ENCODE results near the gene TMEM259. TPM values are rescaled to one million over a fixed set of nuclear protein-coding genes. Genes with fewer than 3 reads are reported as not detected.

TMEM259 gene
- total RNA-seq, 1 donor from 2014 or later: 199 TPM

- Mint-ChIP-seq H3K9me3 (ENCODE audit: low read depth) (no peaks in the 10 kb centered on the region), H3K36me3 (ENCODE audit: insufficient read depth) (peaks cover 5% of the 10 kb centered on the region), H3K27me3 (peaks cover 2% of the 10 kb centered on the region), H3K27ac (no peak overlapping the region), H3K4me3 (ENCODE audit: low read depth) (no peak overlapping the region), H3K4me1 (ENCODE audit: low read depth) (no peaks in the 10 kb centered on the region)
- no peak for DNase-seq (ENCODE audit: low spot score, unreplicated experiment)
- no peak for TF ChIP-seq CTCF (IDR thresholded peaks at IDR 0.05; ENCODE audit: unreplicated experiment)
Measured at GRCh38 chr19:1009981-1010538, 10.9 kb downstream of the TMEM259 start.

GRCh38 chr19:1009041-1009980 lies 11.6 kb downstream of the TMEM259 start:
- Mint-ChIP-seq H3K9me3 (ENCODE audit: low read depth) (no peaks in the 10 kb centered on the region), H3K4me1 (ENCODE audit: low read depth) (no peaks in the 10 kb centered on the region), H3K36me3 (ENCODE audit: insufficient read depth) (peaks cover 5% of the 10 kb centered on the region), H3K27me3 (peaks cover 3% of the 10 kb centered on the region), H3K4me3 (ENCODE audit: low read depth) (no peak overlapping the region), H3K27ac (no peak overlapping the region)
- DNase-seq (ENCODE audit: low spot score, unreplicated experiment): no peak
- no peak for TF ChIP-seq CTCF (IDR thresholded peaks at IDR 0.05; ENCODE audit: unreplicated experiment)

GRCh38 chr19:1008268-1009040 lies 12.5 kb downstream of the TMEM259 start:
- H3K36me3 Mint-ChIP-seq (ENCODE audit: insufficient read depth): peaks cover 5% of the 10 kb centered on the region
- no peak overlapping the region for H3K27ac Mint-ChIP-seq
- no peaks in the 10 kb centered on the region for H3K9me3 Mint-ChIP-seq (ENCODE audit: low read depth)
- DNase-seq (ENCODE audit: low spot score, unreplicated experiment): no peak
- no peak for TF ChIP-seq CTCF (IDR thresholded peaks at IDR 0.05; ENCODE audit: unreplicated experiment)
- H3K27me3 Mint-ChIP-seq: peaks cover 5% of the 10 kb centered on the region
- no peaks in the 10 kb centered on the region for H3K4me1 Mint-ChIP-seq (ENCODE audit: low read depth)
- H3K4me3 Mint-ChIP-seq (ENCODE audit: low read depth): no peak overlapping the region

GRCh38 chr19:1007399-1008251 lies 13.3 kb downstream of the TMEM259 start:
- Mint-ChIP-seq H3K4me3 (ENCODE audit: low read depth) (no peak overlapping the region), H3K27me3 (peaks cover 8% of the 10 kb centered on the region), H3K9me3 (ENCODE audit: low read depth) (no peaks in the 10 kb centered on the region), H3K36me3 (ENCODE audit: insufficient read depth) (peaks cover 5% of the 10 kb centered on the region), H3K4me1 (ENCODE audit: low read depth) (no peaks in the 10 kb centered on the region), H3K27ac (no peak overlapping the region)
- DNase-seq (ENCODE audit: low spot score, unreplicated experiment): no peak
- TF ChIP-seq CTCF (IDR thresholded peaks at IDR 0.05; ENCODE audit: unreplicated experiment): no peak

Data from progenitor cell of endocrine pancreas (in vitro differentiated cells).